Measurements from ENCODE around the gene FRS3.

GRCh38 chr6:41783106-41783780 lies 3.5 kb upstream of the FRS3 start:
- TF ChIP-seq SPI1 (IDR thresholded peaks at IDR 0.05; ENCODE audit: low read depth, low read length): no peak
- TF ChIP-seq TAF1 (IDR thresholded peaks at IDR 0.05; ENCODE audit: low read depth, low read length): no peak

Measured in GM12891 (cell line).